ENCODE data around the gene FAT1.

DNA sequence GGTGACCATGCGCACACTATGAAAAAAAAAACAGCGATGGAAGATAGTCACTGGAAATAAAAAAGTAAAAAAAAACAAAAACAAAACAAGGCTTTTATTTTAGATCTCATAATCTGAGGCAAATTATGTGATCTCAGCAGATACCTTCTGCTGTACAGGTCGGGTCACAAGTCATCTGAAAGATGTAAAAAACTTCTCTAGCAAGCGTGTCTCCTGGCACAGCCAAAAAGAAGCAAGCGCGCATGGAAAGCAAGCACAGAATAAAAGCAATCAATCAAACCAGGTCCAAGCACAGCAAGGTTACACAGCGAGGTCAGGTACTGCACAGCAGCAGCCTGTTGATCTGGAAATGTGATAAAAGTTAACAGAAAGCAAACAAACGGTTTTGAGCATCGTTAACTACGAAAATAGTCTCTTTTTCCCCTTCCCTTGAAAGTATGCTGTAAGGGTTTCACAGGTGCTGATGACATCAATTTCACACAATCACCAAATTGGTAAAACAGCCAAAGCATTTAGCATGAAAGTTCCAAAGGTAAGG lies 89.0 kb downstream of the FAT1 start:
- TF ChIP-seq, protein P1, sequence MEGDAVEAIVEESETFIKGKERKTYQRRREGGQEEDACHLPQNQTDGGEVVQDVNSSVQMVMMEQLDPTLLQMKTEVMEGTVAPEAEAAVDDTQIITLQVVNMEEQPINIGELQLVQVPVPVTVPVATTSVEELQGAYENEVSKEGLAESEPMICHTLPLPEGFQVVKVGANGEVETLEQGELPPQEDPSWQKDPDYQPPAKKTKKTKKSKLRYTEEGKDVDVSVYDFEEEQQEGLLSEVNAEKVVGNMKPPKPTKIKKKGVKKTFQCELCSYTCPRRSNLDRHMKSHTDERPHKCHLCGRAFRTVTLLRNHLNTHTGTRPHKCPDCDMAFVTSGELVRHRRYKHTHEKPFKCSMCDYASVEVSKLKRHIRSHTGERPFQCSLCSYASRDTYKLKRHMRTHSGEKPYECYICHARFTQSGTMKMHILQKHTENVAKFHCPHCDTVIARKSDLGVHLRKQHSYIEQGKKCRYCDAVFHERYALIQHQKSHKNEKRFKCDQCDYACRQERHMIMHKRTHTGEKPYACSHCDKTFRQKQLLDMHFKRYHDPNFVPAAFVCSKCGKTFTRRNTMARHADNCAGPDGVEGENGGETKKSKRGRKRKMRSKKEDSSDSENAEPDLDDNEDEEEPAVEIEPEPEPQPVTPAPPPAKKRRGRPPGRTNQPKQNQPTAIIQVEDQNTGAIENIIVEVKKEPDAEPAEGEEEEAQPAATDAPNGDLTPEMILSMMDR (IDR thresholded peaks at IDR 0.05) = no peak
- TF ChIP-seq POLR2A (IDR thresholded peaks at IDR 0.05) = no peak

All from testis (tissue), 2 donors.